IPS-18a (cell line): ENCODE data around the gene TPBGL.

Source experiments
- H3K27ac ChIP-seq: one replicate; pipeline ENCODE4 v1.5.1; 2013; ENCODE audit warnings: low read length
- H3K27me3 ChIP-seq: one replicate; pipeline ENCODE4 v1.6.1; 2013; ENCODE audit warnings: mild to moderate bottlenecking, low read length; ENCODE audit not compliant: control insufficient read depth, insufficient read depth
- H3K36me3 ChIP-seq: one replicate; pipeline ENCODE4 v1.6.1; 2013; ENCODE audit warnings: low read depth, low read length; ENCODE audit not compliant: control insufficient read depth
- H3K4me1 ChIP-seq: one replicate; pipeline ENCODE4 v1.6.1; 2013; ENCODE audit warnings: low read depth, low read length; ENCODE audit not compliant: control insufficient read depth
- H3K4me3 ChIP-seq: one replicate; pipeline ENCODE4 v1.5.1; 2013; ENCODE audit warnings: low read length
- H3K9ac ChIP-seq: one replicate; pipeline ENCODE4 v1.6.1; 2013; ENCODE audit warnings: mild to moderate bottlenecking, low read length, moderate library complexity
- H3K9me3 ChIP-seq: one replicate; pipeline ENCODE4 v1.6.1; 2013; ENCODE audit warnings: low read depth, low read length; ENCODE audit not compliant: control insufficient read depth

Gene TPBGL

DNA sequence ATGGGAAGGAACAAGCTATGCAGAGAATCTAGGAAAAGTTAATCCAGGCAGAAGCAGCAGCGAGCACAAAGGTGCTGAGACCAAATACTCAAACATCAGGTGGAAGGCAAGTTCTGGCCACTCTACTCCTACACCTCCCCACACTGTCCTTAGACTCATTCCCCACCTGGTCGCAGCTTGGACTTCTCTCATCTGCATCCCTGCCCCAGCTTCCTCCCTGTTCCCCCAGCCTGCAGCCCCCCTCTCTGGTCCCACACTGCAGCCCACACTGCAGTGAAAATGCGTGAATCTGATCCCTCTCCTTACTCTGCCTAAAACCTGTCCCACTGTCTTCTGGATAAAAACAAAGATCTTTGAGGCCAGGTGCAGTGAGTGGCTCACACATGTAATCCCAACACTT lies 9.1 kb downstream of the TPBGL start:
- no peak overlapping the region for H3K9ac ChIP-seq
- no peaks in the 10 kb centered on the region for H3K4me1 ChIP-seq
- H3K9me3 ChIP-seq: peaks cover 2% of the 10 kb centered on the region
- H3K36me3 ChIP-seq: no peaks in the 10 kb centered on the region
- no peak overlapping the region for H3K4me3 ChIP-seq
- H3K27me3 ChIP-seq: peaks cover 6% of the 10 kb centered on the region
- H3K27ac ChIP-seq: no peak overlapping the region

DNA sequence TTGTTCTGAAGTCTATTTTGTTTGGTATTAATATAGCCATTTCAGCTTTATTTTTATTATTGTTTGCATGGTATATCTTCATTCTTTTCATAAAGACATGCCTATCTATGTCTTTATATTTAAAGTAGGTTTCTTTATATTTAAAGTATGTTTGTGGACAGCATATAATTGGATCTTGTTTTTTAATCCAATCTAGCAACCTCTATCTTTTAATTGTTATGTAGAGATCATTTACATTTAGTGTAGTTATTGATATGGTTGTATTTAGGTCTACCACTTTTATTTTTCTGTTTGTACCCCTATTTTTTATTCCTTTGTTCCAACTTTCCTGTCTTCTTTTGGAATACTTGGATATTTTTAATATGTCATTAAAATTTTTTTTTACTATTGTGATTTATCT lies 13.8 kb downstream of the TPBGL start:
- H3K9ac ChIP-seq: no peak overlapping the region
- peaks cover 2% of the 10 kb centered on the region for H3K9me3 ChIP-seq
- no peaks in the 10 kb centered on the region for H3K27me3 ChIP-seq
- no peaks in the 10 kb centered on the region for H3K36me3 ChIP-seq
- H3K27ac ChIP-seq: no peak overlapping the region
- H3K4me1 ChIP-seq: no peaks in the 10 kb centered on the region
- H3K4me3 ChIP-seq: no peak overlapping the region

DNA sequence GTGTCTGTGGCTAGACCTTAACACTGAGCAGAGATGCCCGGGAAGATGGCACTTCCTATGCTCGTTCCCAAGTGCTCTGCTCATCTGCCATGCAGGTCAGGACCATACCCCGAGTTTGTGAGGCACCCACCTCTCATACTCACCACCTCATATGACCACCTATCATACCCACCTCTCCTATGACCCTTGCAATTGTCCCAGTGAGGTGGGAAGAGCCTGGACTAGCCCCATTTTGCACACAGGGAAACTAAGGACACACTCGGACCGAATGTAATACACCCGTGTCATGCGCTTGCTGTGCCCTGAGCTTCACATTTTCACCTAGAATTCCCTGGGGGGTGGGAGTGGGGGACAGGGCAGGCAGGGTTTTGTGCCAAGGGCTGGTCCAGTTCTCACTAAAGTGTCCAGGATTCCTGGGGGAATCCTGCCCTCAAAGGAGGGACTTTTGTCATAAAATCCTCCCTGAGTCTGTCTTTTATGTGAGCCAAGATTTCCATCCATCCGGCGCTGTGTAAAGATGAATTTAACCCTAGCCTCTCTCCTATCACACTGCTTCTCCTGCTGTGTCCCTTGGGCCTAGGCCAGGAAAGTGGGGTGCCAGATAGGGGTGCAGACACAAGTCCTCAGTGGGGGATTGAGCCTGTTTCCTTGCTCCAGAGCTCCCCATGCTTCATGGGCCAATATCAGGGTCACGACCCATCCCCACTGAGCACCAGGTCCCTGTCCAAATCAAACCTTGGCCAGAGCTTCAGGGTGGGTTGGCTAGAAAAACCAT lies 20.0 kb downstream of the TPBGL start:
- Histone ChIP-seq H3K4me1 (no peaks in the 10 kb centered on the region), H3K9ac (no peak overlapping the region), H3K4me3 (no peak overlapping the region), H3K9me3 (no peaks in the 10 kb centered on the region), H3K27me3 (no peaks in the 10 kb centered on the region), H3K27ac (no peak overlapping the region), H3K36me3 (no peaks in the 10 kb centered on the region)

DNA sequence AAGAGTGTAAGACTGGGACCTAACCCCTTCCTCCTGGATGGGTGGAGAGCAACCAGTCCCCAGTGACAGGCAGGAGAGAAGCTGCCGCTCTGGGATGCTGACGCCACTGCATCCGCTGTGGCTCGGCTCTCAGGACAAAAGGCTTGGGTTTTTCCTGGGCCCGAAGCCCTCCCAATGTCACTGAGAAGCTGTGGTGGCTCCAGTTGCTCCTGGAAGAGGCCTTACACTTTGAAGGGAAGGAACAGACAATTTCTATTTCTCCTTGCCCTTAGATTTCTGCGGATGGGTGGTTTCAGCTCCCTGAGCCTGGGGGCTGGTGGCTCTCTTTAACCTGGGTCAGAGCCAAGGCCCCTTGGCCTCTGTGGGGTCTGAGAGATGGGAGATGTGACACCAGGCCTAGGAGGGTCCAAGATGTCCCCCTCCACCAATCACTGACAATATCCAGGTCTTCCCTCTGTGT lies 21.4 kb downstream of the TPBGL start:
- no peaks in the 10 kb centered on the region for H3K4me1 ChIP-seq
- H3K27ac ChIP-seq: no peak overlapping the region
- no peak overlapping the region for H3K4me3 ChIP-seq
- H3K9ac ChIP-seq: no peak overlapping the region
- H3K27me3 ChIP-seq: no peaks in the 10 kb centered on the region
- H3K36me3 ChIP-seq: no peaks in the 10 kb centered on the region
- H3K9me3 ChIP-seq: no peaks in the 10 kb centered on the region

DNA sequence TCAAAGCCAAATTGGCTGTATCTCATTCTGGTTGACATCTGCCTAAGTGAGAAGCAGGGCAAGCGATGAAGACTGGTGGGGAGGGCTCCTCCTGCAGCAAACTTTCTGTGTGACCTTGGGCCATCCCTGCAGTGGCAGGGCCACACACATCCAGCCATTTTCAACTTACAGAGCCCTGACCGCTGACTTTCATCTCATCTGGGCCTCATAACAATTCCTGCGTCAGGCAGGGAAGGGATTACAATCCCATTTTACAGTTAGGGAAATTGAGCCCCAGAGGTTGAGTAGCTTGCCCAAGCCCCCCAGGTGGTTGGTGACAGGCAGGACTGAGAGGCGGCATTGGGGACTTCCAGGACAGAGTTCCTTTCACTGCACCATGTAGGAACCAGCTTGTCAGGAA lies 21.9 kb downstream of the TPBGL start:
- Histone ChIP-seq H3K27me3 (no peaks in the 10 kb centered on the region), H3K36me3 (no peaks in the 10 kb centered on the region), H3K4me3 (no peak overlapping the region), H3K9me3 (no peaks in the 10 kb centered on the region), H3K4me1 (no peaks in the 10 kb centered on the region), H3K27ac (no peak overlapping the region), H3K9ac (no peak overlapping the region)

DNA sequence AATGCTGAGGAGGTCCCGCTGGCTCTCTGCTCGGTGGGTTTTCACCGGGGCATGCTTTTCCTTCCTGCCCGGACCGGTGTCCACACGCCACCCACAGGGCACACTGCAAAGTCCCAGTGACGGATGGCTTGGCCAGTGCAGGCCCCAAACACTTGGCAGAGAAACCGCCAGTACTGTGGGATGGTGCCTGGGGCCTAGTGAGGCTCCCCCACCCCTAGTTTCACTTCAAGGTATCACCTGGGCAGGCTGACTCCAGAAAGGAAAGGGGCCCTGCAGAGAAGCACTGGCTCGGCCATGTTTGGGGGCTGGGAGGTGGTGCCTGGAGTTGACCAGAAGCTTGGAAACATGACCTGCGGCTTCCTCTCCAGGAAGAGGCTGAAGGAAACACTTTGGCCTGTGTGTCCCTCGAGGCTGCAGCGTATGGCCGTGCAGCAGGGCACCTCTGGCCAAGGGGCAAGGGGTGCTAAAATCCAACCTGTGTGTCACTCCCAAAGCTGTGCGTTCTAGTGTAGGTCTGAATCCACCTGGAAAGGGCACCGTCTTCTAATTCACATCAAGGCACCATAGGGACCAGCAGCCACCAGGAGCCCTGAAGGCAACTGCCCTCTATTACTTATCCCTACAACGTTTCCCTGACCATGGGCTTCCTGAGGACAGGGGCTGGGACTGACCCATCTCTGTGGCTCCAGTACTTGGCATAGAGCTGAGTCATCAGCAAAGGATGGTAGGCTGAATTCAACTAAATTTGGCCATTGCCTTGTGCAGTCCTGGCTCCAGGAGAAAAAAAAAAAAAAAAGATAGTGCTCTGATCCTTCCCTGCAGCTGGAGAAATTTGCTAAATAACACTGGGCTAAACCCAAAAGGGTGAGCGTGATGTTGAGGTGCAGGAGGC lies 22.6 kb downstream of the TPBGL start:
- Histone ChIP-seq H3K9me3 (no peaks in the 10 kb centered on the region), H3K27me3 (no peaks in the 10 kb centered on the region), H3K4me3 (no peak overlapping the region), H3K36me3 (no peaks in the 10 kb centered on the region), H3K4me1 (no peaks in the 10 kb centered on the region), H3K27ac (no peak overlapping the region), H3K9ac (no peak overlapping the region)

DNA sequence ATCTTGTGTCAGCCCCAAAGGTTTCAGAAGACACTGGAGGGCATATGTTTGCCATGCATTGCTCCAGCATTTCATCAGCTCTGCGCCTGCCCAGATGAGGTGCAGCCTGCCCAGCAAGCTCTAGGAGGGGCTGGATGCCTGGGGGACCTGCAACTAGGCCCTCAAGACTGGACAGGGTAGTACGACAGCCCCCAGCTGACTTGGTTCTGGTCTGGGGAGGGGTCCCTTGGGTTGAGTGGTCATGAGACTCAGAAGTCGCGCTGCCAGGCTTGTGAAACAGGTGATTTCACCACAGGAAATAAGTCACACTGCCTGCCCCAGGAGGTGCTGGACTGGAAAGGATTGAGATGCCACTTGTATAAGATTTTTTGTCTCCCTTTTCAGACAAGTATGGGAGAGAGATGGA lies 23.4 kb downstream of the TPBGL start:
- H3K27ac ChIP-seq: no peak overlapping the region
- H3K27me3 ChIP-seq: no peaks in the 10 kb centered on the region
- H3K36me3 ChIP-seq: no peaks in the 10 kb centered on the region
- H3K4me1 ChIP-seq: no peaks in the 10 kb centered on the region
- no peak overlapping the region for H3K4me3 ChIP-seq
- no peaks in the 10 kb centered on the region for H3K9me3 ChIP-seq
- no peak overlapping the region for H3K9ac ChIP-seq

DNA sequence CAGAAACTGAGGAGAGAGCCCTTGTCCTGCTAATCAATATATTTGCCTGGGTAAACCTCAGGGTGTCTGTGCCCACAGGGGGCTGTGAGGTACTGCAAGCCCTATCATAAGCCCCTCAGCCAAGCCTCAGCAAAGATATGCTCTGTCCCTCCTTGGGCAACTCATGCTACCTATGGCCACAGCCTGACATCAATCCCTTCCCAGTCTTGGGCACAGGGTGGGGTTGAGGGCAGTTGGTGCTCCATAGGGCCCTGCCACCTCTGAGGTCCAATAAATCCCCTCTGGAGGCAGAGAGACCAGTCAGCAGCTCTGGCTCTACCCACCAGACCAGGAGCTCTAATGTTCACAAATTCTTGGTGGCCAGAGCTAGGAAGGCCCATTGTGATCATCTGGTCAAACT lies 23.8 kb downstream of the TPBGL start:
- Histone ChIP-seq H3K27me3 (no peaks in the 10 kb centered on the region), H3K4me3 (no peak overlapping the region), H3K9ac (no peak overlapping the region), H3K27ac (no peak overlapping the region), H3K4me1 (no peaks in the 10 kb centered on the region), H3K9me3 (no peaks in the 10 kb centered on the region), H3K36me3 (no peaks in the 10 kb centered on the region)

DNA sequence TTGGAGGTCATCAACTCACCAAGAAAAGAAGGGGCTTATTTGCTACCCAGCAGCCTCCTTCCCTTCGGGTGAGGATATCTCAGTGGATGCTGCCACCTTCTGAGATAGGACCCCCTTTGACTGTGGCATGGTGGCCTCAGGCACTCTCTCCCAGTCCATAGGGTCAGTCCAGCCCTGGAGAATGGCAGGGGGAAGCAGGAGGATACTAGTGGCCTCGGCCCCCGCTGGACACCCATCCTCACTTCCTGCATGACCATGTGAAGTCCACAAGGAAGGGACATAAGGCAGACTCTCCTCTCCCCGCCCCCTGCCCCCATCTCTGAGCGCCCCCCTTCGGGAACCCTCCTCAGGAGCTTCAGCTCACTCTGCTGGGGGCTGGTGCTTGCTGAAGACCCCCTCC lies 24.4 kb downstream of the TPBGL start:
- no peaks in the 10 kb centered on the region for H3K36me3 ChIP-seq
- no peaks in the 10 kb centered on the region for H3K9me3 ChIP-seq
- H3K27ac ChIP-seq: no peak overlapping the region
- H3K27me3 ChIP-seq: no peaks in the 10 kb centered on the region
- no peak overlapping the region for H3K9ac ChIP-seq
- H3K4me3 ChIP-seq: no peak overlapping the region
- H3K4me1 ChIP-seq: no peaks in the 10 kb centered on the region

DNA sequence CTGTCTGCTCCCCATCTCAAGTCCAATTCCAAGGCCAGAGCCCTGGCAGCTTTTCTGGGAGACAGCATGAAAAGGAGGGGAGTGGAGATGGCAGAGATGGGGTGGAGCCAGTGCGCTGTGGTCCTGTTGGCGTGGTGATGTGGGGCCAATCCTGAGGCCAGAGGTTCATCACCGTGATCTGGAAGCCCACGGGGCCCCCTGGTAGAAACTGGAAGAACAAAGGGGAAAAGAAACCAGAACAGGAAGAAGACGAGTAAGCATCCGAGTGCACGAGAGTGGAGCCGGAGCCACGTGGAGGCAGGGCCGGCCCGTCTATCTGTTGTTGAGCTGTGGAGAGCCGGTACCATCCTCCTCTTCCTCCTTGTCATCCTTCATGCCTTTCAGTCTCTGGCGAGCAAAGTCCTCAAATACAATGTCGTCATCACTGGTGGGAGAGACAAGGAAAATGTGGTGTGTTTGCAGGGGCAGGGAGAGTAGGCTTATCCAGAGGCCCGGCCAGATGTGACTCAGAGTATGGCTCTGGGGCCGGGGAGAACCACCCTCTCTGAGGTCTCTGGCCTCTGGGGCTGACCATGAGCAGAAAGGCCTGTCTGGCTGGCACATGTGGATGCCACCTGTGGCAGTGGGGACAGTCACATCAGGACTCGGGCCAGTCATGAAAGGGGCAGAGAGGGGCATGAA lies 25.4 kb downstream of the TPBGL start:
- Histone ChIP-seq H3K4me3 (no peak overlapping the region), H3K36me3 (no peaks in the 10 kb centered on the region), H3K27ac (no peak overlapping the region), H3K9ac (no peak overlapping the region), H3K4me1 (no peaks in the 10 kb centered on the region), H3K27me3 (no peaks in the 10 kb centered on the region), H3K9me3 (no peaks in the 10 kb centered on the region)

DNA sequence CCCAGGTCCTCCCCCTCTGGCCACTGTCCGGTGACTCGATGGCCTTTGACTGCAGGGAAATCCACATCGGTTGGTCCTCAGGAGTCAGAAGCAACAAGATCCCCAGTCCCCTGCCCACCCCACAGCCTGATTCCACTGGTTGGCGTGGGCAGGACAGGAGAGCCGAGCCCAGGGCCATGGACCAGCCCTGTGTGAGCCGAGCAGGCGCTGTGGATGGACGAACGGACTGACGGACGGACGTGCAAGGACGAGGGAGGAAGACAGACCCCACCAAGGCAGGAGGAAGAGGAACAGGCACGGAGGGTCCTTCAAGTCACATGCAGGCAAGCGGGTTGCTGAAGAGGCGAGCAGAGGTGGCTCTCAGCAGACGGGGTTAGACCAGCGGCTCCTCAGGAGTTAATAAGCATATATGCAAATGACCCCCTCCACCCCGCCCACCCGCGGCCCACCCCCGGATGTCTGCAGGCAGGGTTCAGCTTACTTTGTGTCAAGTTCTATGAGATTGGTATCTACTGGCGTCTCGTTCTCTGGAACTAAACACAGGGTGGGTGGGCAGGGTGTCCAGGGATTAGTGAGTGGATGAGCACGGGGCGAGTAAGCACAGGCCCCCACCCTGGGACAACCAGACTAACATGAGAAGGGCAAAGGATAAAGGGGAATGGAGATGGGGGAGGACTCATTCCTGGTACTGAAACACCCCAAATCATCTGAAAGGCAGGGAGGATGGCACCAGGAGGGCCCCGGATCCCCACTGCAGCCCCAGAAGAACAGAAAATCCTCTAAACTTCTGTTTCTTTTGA lies 26.8 kb downstream of the TPBGL start:
- Histone ChIP-seq H3K9ac (no peak overlapping the region), H3K9me3 (no peaks in the 10 kb centered on the region), H3K36me3 (no peaks in the 10 kb centered on the region), H3K4me3 (no peak overlapping the region), H3K27ac (no peak overlapping the region), H3K4me1 (no peaks in the 10 kb centered on the region), H3K27me3 (no peaks in the 10 kb centered on the region)
